ENCODE data around the gene A1BG. TPM values are rescaled to one million over a fixed set of nuclear protein-coding genes. Genes with fewer than 3 reads are reported as not detected.

Gene A1BG
- total RNA-seq, 3 donors from 2014 or later: 2.0 to 3.7 (median 2.7) TPM

DNA sequence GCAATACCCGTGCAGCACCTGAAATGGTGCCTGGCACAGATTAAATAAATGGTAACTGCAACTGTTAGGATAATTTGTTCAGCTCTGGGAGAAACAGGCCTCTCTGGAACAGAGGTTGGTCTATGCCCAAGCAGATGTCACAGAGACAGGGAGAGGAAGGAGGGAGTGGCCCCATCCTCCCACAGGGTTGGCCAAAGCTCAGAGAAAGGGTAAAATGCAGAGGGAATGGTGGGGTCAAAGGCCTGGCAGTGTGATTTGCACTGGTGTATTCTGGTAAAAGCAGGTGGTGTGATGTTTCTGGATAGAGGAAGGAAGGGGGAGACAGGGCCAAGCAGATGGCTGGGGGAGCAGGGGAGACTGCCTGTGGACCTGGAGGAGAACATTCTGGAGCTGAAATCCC lies 17.1 kb downstream of the A1BG start:
- Histone ChIP-seq H3K9me3 (no peaks in the 10 kb centered on the region), H3K4me3 (no peak overlapping the region), H3K4me1 (ENCODE audit: low read depth) (no peaks in the 10 kb centered on the region), H3K36me3 (ENCODE audit: low read depth) (no peaks in the 10 kb centered on the region)
- intact Hi-C loops (cut with DNase I, micrococcal nuclease): no loop called here
- DNase-seq (no peak), ATAC-seq (no peak)
- TF ChIP-seq, protein P1, sequence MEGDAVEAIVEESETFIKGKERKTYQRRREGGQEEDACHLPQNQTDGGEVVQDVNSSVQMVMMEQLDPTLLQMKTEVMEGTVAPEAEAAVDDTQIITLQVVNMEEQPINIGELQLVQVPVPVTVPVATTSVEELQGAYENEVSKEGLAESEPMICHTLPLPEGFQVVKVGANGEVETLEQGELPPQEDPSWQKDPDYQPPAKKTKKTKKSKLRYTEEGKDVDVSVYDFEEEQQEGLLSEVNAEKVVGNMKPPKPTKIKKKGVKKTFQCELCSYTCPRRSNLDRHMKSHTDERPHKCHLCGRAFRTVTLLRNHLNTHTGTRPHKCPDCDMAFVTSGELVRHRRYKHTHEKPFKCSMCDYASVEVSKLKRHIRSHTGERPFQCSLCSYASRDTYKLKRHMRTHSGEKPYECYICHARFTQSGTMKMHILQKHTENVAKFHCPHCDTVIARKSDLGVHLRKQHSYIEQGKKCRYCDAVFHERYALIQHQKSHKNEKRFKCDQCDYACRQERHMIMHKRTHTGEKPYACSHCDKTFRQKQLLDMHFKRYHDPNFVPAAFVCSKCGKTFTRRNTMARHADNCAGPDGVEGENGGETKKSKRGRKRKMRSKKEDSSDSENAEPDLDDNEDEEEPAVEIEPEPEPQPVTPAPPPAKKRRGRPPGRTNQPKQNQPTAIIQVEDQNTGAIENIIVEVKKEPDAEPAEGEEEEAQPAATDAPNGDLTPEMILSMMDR (IDR thresholded peaks at IDR 0.05): no peak

DNA sequence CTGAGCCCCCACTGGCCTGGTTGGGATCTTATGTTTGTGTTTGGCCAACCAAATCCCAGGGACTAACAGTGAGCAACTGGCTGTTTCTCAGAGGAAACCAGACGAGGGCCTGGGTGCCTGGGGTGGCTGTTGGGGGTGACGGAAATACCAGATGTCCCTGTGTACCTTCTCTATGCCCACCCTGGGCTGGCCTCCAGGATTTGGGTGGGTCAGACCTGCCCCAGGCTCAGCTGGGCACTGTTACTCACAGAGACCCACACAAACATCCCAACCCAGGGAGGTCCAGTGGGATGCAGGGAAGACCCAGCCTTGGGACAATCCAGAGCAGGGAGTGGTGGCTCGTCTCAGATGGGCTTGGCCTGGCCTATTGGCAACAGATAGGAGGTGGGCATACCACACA lies 17.7 kb downstream of the A1BG start:
- no peaks in the 10 kb centered on the region for H3K36me3 ChIP-seq (ENCODE audit: low read depth)
- no peak overlapping the region for H3K4me3 ChIP-seq
- H3K9me3 ChIP-seq: no peaks in the 10 kb centered on the region
- ATAC-seq: no peak
- no peaks in the 10 kb centered on the region for H3K4me1 ChIP-seq (ENCODE audit: low read depth)
- intact Hi-C loops (cut with DNase I, micrococcal nuclease): no loop called here
- no peak for DNase-seq
- TF ChIP-seq, protein P1 (IDR thresholded peaks at IDR 0.05): no peak

DNA sequence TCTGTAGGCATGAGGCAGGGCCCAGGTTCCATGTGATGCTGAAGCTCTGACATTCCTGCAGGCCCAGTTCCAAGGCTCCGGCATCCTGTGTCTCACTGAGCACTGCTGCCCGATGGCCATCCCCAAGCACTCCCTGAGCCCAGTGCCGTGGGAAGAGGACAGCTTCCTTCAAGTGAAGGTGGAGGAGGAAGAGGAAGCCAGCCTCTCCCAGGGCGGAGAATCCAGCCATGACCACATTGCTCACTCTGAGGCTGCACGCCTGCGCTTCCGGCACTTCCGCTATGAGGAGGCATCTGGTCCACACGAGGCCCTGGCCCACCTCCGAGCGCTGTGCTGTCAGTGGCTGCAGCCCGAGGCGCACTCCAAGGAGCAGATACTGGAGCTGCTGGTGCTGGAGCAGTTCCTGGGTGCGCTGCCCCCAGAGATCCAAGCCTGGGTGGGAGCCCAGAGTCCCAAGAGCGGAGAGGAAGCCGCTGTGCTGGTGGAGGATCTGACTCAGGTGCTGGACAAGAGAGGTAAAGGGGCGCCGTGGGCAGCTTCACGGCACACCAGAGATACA lies 18.5 kb downstream of the A1BG start:
- no peak overlapping the region for H3K4me3 ChIP-seq
- intact Hi-C loops (cut with DNase I, micrococcal nuclease): no loop called here
- no peaks in the 10 kb centered on the region for H3K4me1 ChIP-seq (ENCODE audit: low read depth)
- no peaks in the 10 kb centered on the region for H3K9me3 ChIP-seq
- DNase-seq: no peak
- no peak for ATAC-seq
- H3K36me3 ChIP-seq (ENCODE audit: low read depth): no peaks in the 10 kb centered on the region
- TF ChIP-seq, protein P1 (IDR thresholded peaks at IDR 0.05): no peak

DNA sequence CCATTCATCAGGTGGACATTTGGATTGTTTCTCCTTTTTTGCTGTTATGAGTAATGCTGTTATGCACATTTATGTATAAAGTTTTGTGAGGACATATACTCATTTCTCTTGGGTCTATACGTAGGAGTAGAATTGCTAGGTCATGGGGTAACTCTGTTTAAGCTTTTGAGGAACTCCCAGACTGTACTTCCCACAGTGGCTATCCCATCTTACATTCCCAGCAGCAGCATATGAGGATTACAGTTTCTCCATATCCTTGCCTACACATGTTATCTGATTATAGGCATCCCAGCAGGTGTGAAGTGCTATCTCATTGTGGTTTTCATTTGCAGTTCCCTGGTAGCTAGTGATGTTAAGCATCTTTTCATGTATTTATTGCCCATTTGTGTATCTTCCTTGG lies 20.6 kb downstream of the A1BG start:
- Histone ChIP-seq H3K4me3 (no peak overlapping the region), H3K4me1 (ENCODE audit: low read depth) (peaks cover 9% of the 10 kb centered on the region), H3K36me3 (ENCODE audit: low read depth) (no peaks in the 10 kb centered on the region), H3K9me3 (no peaks in the 10 kb centered on the region)
- intact Hi-C loops (cut with DNase I, micrococcal nuclease): no loop called here
- ATAC-seq: no peak
- DNase-seq: no peak
- TF ChIP-seq, protein P1 (IDR thresholded peaks at IDR 0.05): no peak

DNA sequence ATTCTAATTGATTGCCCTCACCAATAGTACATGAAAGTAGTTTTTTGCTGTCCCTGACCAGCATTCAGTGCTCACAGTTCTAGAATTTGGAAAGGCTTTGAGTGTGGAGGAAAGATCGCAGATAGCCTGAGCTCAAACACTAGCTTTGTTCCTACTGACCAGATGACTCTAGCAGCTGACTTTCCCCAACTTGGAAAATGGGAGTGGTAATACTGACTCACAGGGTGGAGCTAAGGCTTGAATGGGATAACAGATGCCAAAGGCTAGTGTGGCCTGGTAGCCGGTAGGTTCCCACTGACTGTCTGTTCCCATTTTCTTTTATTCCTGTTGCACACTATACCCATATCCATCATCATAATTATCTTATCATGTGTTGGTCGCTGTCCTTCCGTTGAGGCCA lies 22.8 kb downstream of the A1BG start:
- no peak for ATAC-seq

More for the DNA sequence above, 22.8 kb downstream of the A1BG start:
- no peak for DNase-seq
- TF ChIP-seq, protein P1 (IDR thresholded peaks at IDR 0.05): no peak
- intact Hi-C loops (cut with DNase I, micrococcal nuclease): no loop called here
- H3K36me3 ChIP-seq (ENCODE audit: low read depth): no peaks in the 10 kb centered on the region
- H3K4me1 ChIP-seq (ENCODE audit: low read depth): peaks cover 19% of the 10 kb centered on the region
- H3K9me3 ChIP-seq: no peaks in the 10 kb centered on the region
- no peak overlapping the region for H3K4me3 ChIP-seq
